Stimulated activated CD4-positive, alpha-beta T cell treated with anti-CD3 and anti-CD28 coated beads, Interleukin-1b, Interleukin-23, amount 100 ng/mL, for 24 hours (primary cell): ENCODE data around the gene RHBDD3.

Experiments
- DNase-seq, 4 experiments: peaks; one replicate each; pipeline ENCODE4 v3.0.0-alpha.2; 2020; ENCODE audit warnings: low read depth in 4 of 4, low spot score in 1 of 4

The RHBDD3 gene

GRCh38 chr22:29269731-29270474 lies 2.1 kb upstream of the RHBDD3 start:
- DNase-seq = no peak

DNA sequence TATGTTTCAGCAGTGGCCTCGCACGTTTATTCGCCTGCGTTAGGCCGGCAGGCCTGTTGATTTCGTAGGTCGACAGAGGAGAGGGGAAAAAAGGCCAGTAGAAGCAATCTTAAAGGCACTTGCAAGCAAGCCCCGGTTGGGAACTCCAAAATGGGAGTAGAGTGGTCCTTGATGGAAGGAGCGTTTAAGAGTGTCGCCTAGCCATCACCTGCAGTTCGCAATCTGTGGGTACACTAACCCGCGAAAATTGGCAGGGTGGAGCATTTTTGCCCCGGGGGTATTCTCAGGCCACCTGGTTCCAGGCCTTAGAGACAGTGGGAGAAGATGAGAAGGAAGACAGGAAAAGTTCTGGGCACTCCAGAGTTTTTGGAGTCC lies 1.4 kb upstream of the RHBDD3 start:
- no peak for DNase-seq

- DNase-seq = no peak
These were observed 889 bp upstream of the RHBDD3 start for GRCh38 chr22:29268511-29269229.

DNA sequence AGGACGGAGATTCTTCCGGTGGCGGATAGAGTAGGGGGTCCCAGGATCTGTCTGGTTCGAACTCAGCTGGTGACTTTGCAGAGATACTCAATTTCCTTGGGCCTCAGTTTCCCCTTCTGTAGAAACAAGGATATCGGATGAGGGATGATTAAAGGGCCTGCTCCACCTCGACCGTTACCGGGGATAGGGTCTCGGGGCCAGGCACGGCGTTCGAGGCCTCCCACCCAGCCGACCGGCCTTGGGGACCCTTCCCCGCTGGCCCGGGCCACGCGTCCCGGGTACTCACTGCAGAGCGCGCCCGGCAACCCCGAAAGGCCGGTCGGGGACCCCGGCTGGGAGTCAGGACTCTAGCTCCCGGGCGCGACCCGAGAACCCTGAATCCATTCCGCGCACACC lies 321 bp downstream of the RHBDD3 start:
- no peak for DNase-seq

- no peak for DNase-seq
These were observed 968 bp downstream of the RHBDD3 start for GRCh38 chr22:29266564-29267461.

GRCh38 chr22:29265929-29266328 lies 1.9 kb downstream of the RHBDD3 start:
- no peak for DNase-seq

DNA sequence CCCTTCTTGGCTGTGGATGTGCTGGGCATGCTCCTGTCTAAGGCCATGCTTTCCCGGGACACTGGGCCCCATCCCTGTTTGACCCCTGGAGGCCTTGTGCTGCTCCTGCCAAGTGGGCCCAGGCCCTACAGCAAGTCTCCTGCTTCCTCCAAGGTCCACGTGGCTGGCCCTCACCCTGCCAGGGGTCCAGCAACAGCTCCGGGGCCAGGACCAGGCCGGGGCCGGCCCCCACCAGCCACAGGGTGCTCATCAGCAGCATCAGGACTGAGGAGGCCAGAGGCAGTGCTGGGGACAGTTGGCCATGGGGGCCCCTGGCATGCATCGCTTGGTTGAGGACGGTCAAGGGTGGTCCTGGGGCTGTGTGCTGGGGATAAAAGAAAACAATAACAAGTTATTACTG lies 2.5 kb downstream of the RHBDD3 start:
- no peak for DNase-seq

DNA sequence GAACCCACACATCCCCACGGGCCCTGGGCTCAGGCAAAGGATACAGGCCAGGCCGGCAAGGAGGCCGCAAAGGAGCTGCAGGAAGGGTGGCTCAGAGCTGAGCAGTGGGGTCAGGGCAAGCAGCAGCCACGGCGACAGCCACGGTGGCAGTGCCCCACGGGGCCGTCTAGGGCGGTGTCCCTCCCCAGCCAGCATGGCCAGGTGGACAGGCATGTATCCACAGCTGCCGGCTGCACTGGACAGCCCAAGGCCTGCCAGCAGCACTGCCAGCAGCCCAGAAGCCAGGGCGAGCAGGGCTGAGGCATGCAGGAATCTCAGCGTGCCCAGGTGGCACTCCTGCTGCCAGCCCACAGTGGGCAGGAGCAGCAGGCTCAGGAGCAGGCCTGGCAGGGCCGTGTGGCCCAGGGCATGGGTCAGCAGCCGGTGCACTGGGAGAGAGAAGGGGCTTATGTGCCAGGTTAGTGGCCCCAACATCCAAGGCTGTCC lies 3.9 kb downstream of the RHBDD3 start:
- no peak for DNase-seq

GRCh38 chr22:29260601-29261315 lies 7.0 kb downstream of the RHBDD3 start:
- no peak for DNase-seq

DNA sequence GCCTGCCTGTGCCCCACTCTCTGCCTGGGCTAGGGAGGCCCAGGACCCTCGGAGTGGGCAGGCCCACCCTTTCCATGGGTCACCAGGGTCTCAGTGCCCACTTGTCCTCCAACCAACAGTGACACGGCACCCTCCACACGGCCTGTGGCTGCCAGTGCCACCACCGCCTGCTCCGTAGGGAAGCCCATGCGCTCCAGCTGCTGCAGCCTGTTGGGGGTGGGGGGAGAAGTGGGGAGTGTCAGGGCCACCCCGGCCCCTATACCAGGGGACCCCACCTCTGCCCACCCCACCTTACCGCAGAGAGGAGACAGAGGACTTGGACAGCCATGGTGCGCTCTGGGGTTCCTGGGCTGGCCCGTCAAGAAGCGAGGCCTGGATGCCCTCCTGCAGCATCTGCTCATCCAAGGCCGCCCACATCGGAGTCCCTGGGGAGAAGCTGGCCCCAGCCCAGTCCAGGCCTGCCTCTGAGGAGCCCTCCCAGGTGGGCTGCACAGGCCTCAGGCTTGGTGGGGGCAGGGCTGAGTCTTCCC lies 7.7 kb downstream of the RHBDD3 start:
- DNase-seq = no peak

DNA sequence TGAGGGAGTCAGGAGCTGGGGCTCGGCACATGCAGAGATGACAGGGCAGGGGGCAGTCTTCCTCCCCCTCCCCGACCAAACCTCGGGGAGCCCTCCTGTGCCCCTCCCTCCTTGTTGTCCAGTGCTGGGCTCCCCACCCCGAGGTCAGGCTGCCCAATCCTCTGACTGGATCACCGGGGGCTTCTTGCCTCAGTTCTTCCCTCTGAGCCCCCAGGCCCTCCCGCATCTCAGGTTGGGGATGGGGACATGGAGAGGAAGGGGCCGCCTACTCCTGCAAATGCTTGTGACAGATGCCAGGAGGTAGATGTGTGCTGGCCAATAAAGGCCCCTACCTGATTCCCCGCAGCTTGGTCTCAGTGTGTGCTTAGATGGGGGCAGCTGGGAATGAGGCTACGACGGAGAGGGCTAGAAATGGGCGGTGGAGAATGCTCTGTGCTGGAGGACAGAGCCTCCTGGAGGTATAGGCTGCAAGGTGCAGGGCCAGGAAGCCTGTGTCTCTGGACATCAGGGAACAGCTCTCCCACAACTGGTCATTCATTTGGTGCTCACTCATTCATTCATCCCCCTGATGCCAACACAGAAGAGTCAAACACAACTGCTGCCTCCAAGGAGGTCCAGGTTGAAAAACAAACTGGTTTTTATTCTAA lies 8.4 kb downstream of the RHBDD3 start:
- no peak for DNase-seq

- no peak for DNase-seq
These were observed 9.2 kb downstream of the RHBDD3 start for GRCh38 chr22:29258407-29259252.

DNA sequence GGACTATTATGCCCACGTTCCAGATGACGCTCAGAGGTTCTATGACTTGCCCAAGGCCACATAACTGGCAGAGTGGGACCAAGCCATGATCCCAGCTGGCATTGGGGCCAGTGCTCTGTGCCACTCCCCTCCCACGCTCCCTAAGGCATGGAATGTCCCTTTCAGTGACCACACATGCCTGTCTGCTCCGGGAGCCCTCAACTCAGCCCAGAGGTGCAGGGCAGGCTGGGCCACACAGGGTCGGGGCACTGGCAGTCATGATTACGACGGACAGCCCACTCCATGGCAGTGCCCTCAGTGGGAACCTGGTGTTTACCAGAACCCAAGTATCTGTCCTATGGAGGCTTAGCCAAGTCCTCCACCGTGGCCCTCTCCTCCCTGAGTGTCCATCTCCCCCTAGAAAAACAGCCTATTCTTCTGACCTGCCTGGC lies 10.0 kb downstream of the RHBDD3 start:
- DNase-seq = no peak

DNA sequence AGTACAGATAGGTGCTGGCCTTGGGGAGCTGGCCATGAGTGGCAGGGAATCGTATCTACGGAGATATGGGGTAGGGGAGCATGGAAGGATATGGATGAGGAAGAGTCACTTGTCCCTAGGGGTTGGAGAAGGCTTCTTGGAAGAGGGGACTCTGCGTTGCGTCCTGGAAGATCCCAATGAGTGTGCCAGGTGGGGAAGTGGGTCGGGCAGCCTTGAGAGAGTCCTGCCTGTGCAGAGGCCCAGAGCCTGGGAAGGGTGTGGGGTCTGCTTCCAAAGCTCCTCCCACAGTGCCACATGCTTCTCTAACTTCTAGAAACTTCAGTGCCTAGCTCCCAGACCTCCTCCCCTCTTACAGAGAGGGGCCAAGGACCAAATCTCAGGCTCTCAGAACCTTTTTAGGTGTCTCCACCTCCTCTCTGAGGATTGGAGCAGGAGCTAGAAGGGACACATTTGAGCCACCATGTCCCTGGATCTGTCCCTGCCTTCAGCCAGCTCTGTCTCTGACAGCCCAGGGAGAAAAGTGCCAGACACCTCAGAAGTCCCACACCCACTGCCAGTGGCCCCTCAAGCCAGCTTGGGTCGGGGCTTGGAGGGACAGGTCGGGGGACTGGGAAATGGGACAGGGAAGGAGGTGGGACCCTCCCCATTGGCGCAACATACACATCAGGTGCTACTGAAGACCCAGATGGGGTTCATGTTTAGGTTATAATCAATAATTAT lies 11.0 kb downstream of the RHBDD3 start:
- no peak for DNase-seq

GRCh38 chr22:29255064-29255621 lies 12.6 kb downstream of the RHBDD3 start:
- no peak for DNase-seq

DNA sequence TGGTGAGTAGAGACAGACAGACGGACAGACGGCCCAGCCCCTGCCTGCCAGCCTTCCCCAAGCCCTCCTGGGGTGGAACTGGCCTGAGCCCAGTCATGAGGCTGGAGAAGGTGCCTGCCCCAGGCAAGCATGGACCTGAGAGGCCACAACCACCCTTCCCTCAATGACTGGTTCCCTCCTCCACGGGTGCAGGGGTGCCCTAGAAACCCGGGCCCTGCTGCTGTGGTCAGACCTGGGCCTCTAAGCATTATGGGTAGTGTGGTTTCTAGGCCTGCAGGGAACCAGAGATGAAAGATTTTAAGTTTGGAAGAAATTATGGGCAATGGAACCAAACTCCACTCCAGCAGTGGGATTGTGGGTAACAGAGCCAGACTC lies 13.5 kb downstream of the RHBDD3 start:
- no peak for DNase-seq

GRCh38 chr22:29253561-29254285 lies 14.1 kb downstream of the RHBDD3 start:
- no peak for DNase-seq
